Measurements from ENCODE around the gene CPA4.

DNA sequence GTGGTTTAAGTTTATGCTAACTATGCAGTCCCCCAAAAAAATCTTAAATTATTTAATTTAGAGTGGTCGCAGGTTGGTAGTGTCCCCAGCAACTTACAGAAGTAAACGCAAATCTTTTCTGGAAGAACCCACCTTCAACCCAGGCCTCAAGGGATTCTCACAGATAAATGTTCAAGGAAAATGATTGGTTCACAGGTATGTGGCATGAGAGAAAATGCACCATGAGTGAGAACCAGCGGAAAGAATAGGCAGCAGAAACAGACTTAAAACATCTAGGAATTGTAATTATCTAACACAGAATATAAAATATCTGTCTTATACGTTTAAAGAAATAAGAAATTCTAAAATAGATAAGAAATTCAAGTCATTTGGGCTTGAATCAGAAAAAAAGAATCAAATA lies 48.9 kb downstream of the CPA4 start:
- TF ChIP-seq POLR2A (IDR thresholded peaks at IDR 0.05; ENCODE audit: insufficient read depth in 1 of 2, low read depth in 2 of 2, low read length in 2 of 2) (no peak), TCF12 (IDR thresholded peaks at IDR 0.05) (no peak), TCF12 (CRISPR knock-in tag; IDR thresholded peaks at IDR 0.05) (no peak), SATB2 (CRISPR knock-in tag; IDR thresholded peaks at IDR 0.05) (no peak)
- TF ChIP-seq, protein P1, sequence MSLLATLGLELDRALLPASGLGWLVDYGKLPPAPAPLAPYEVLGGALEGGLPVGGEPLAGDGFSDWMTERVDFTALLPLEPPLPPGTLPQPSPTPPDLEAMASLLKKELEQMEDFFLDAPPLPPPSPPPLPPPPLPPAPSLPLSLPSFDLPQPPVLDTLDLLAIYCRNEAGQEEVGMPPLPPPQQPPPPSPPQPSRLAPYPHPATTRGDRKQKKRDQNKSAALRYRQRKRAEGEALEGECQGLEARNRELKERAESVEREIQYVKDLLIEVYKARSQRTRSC (CRISPR knock-in tag; IDR thresholded peaks at IDR 0.05; ENCODE audit: low read depth), result no peak
